ENCODE measurements around the gene RNF227.
"Not testable (repeated sequence)": the region's sequence is repeated elsewhere in the genome, so short reads cannot be mapped to it uniquely, and the experiment has no call there.

Gene RNF227

GRCh38 chr17:7873051-7873450, 43.0 kb downstream of the RNF227 start:
- no peak for DNase-seq (ENCODE audit: low spot score)
- no peak for TF ChIP-seq CTCF (IDR thresholded peaks at IDR 0.05; ENCODE audit: borderline replicate concordance, control extremely low read depth, extremely low read depth, insufficient read depth, missing control alignments)
- in situ Hi-C loops (cut with MboI; ENCODE audit: low sequenced_read_pairs, unreplicated experiment) = no loop called here

GRCh38 chr17:7867881-7868329, 48.2 kb downstream of the RNF227 start:
- no peak for DNase-seq (ENCODE audit: low spot score)
- in situ Hi-C loops (cut with MboI; ENCODE audit: low sequenced_read_pairs, unreplicated experiment) = no loop called here
- no peak for TF ChIP-seq CTCF (IDR thresholded peaks at IDR 0.05; ENCODE audit: borderline replicate concordance, control extremely low read depth, extremely low read depth, insufficient read depth, missing control alignments)

- in situ Hi-C loops (cut with MboI; ENCODE audit: low sequenced_read_pairs, unreplicated experiment) = no loop called here
- DNase-seq (ENCODE audit: low spot score) = no peak
- TF ChIP-seq CTCF (IDR thresholded peaks at IDR 0.05; ENCODE audit: borderline replicate concordance, control extremely low read depth, extremely low read depth, insufficient read depth, missing control alignments) = no peak
Measured at GRCh38 chr17:7864995-7865650, 51.0 kb downstream of the RNF227 start.

- DNase-seq (ENCODE audit: low spot score); in situ Hi-C loops (cut with MboI; ENCODE audit: low sequenced_read_pairs, unreplicated experiment): not testable (repeated sequence)
Measured at GRCh38 chr17:7864384-7864783, 51.7 kb downstream of the RNF227 start.

Measured in GM13976 (cell line).